HEK293 (cell line): ENCODE data around the gene SLCO6A1.

Source experiments
- RBAK ChIP-seq: fragments of 450-650 bp; formaldehyde crosslinking; IDR thresholded peaks from 2 replicates; pipeline ENCODE4 v1.5.1; 2016; ENCODE audit warnings: missing biosample characterization, missing genetic modification characterization
- SP2 ChIP-seq: fragments of 450-650 bp; formaldehyde crosslinking; IDR thresholded peaks from 2 replicates; pipeline ENCODE4 v1.5.1; 2016; ENCODE audit warnings: missing biosample characterization, missing genetic modification characterization
- TRIM28 ChIP-seq: IDR thresholded peaks from 2 replicates; pipeline ENCODE4 v1.6.1; 2011; ENCODE audit warnings: low read length, control low read depth, borderline replicate concordance
- ZEB2 ChIP-seq: fragments of 450-650 bp; formaldehyde crosslinking; IDR thresholded peaks from 2 replicates; pipeline ENCODE4 v1.5.1; 2016; ENCODE audit warnings: missing biosample characterization, missing genetic modification characterization
- ZNF175 ChIP-seq: fragments of 450-650 bp; formaldehyde crosslinking; IDR thresholded peaks from 2 replicates; pipeline ENCODE4 v1.5.1; 2016; ENCODE audit warnings: missing biosample characterization, missing genetic modification characterization
- ZNF24 ChIP-seq: fragments of 450-650 bp; formaldehyde crosslinking; IDR thresholded peaks from 2 replicates; pipeline ENCODE4 v1.5.1; 2016; ENCODE audit warnings: missing biosample characterization, missing genetic modification characterization
- ZNF416 ChIP-seq: fragments of 450-650 bp; formaldehyde crosslinking; IDR thresholded peaks from 2 replicates; pipeline ENCODE4 v1.5.1; 2016; ENCODE audit warnings: missing biosample characterization, missing genetic modification characterization
- ZNF501 ChIP-seq: fragments of 450-650 bp; formaldehyde crosslinking; IDR thresholded peaks from 2 replicates; pipeline ENCODE4 v1.5.1; 2016; ENCODE audit warnings: missing biosample characterization, missing genetic modification characterization
- ZNF571 ChIP-seq: fragments of 450-650 bp; formaldehyde crosslinking; IDR thresholded peaks from 2 replicates; pipeline ENCODE4 v1.5.0; 2017; ENCODE audit warnings: missing biosample characterization, missing genetic modification characterization
- ZNF792 ChIP-seq: fragments of 450-650 bp; formaldehyde crosslinking; IDR thresholded peaks from 2 replicates; pipeline ENCODE4 v1.5.1; 2016; ENCODE audit warnings: missing biosample characterization, missing genetic modification characterization
- TF ChIP-seq, protein P1 (sequence below): fragments of 450-650 bp; formaldehyde crosslinking; IDR thresholded peaks from 2 replicates; pipeline ENCODE4 v1.5.1; 2016; ENCODE audit warnings: missing biosample characterization, missing genetic modification characterization
- TF ChIP-seq, protein P2 (sequence below): fragments of 450-650 bp; formaldehyde crosslinking; IDR thresholded peaks from 2 replicates; pipeline ENCODE4 v1.5.1; 2017; ENCODE audit warnings: missing biosample characterization, missing genetic modification characterization

DNA sequence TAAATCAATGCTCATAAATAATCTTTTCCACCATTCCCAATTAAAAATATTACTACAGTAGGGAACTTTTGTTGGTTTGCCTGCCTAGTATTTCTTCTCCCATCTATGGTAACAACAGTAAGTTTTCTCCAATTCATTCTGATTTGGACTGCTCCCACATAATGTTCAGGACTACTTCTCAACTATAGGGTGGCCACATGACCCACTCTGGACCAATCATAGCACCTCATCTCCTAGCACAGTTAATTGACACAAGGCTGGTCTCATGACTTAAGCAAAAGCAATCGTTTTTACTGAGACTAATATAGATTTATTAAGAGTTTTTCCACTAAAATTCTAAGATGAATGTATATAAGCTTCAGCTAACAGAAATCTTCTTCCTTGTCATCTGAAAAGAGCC lies 28.7 kb upstream of the SLCO6A1 start:
- TF ChIP-seq ZNF24 (tag by site-specific recombination) (no peak), ZEB2 (no peak), RBAK (tag by site-specific recombination) (no peak), ZNF792 (tag by site-specific recombination) (no peak), ZNF501 (tag by site-specific recombination) (no peak), TRIM28 (no peak), SP2 (tag by site-specific recombination) (no peak), ZNF416 (no peak), ZNF571 (tag by site-specific recombination) (no peak), ZNF175 (tag by site-specific recombination) (no peak)
- TF ChIP-seq, protein P1, sequence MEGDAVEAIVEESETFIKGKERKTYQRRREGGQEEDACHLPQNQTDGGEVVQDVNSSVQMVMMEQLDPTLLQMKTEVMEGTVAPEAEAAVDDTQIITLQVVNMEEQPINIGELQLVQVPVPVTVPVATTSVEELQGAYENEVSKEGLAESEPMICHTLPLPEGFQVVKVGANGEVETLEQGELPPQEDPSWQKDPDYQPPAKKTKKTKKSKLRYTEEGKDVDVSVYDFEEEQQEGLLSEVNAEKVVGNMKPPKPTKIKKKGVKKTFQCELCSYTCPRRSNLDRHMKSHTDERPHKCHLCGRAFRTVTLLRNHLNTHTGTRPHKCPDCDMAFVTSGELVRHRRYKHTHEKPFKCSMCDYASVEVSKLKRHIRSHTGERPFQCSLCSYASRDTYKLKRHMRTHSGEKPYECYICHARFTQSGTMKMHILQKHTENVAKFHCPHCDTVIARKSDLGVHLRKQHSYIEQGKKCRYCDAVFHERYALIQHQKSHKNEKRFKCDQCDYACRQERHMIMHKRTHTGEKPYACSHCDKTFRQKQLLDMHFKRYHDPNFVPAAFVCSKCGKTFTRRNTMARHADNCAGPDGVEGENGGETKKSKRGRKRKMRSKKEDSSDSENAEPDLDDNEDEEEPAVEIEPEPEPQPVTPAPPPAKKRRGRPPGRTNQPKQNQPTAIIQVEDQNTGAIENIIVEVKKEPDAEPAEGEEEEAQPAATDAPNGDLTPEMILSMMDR: no peak
- TF ChIP-seq, protein P2, sequence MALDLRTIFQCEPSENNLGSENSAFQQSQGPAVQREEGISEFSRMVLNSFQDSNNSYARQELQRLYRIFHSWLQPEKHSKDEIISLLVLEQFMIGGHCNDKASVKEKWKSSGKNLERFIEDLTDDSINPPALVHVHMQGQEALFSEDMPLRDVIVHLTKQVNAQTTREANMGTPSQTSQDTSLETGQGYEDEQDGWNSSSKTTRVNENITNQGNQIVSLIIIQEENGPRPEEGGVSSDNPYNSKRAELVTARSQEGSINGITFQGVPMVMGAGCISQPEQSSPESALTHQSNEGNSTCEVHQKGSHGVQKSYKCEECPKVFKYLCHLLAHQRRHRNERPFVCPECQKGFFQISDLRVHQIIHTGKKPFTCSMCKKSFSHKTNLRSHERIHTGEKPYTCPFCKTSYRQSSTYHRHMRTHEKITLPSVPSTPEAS (tag by site-specific recombination): no peak
